Stimulated activated CD8-positive, alpha-beta memory T cell treated with anti-CD3 and anti-CD28 coated beads, Interleukin-12 subunit alpha, Interleukin-12 subunit beta, amount 100 ng/mL, for 24 hours (primary cell): Measurements from ENCODE around the gene ARHGEF6.

Experiments used
- DNase-seq: peaks from one replicate; pipeline ENCODE4 v3.0.0-alpha.2; 2020; ENCODE audit errors: extremely low read depth

ARHGEF6 gene

GRCh38 chrX:136646602-136647239 is 134.0 kb downstream of the ARHGEF6 start:
- no peak for DNase-seq

- DNase-seq, result no peak
Observed at GRCh38 chrX:136643243-136643642, 137.5 kb downstream of the ARHGEF6 start.

GRCh38 chrX:136639506-136640176 is 141.1 kb downstream of the ARHGEF6 start:
- DNase-seq, result no peak

GRCh38 chrX:136636121-136636520 is 144.6 kb downstream of the ARHGEF6 start:
- no peak for DNase-seq

GRCh38 chrX:136635235-136635634 is 145.5 kb downstream of the ARHGEF6 start:
- DNase-seq, result no peak

GRCh38 chrX:136630881-136631280 is 149.9 kb downstream of the ARHGEF6 start:
- DNase-seq, result no peak

GRCh38 chrX:136629084-136629750 is 151.5 kb downstream of the ARHGEF6 start:
- DNase-seq, result no peak

- DNase-seq, result no peak
Observed at GRCh38 chrX:136627409-136627808, 153.3 kb downstream of the ARHGEF6 start.

GRCh38 chrX:136626891-136627290 is 153.8 kb downstream of the ARHGEF6 start:
- no peak for DNase-seq

GRCh38 chrX:136626237-136626636 is 154.5 kb downstream of the ARHGEF6 start:
- DNase-seq, result no peak

- no peak for DNase-seq
Observed at GRCh38 chrX:136625246-136625645, 155.5 kb downstream of the ARHGEF6 start.

- no peak for DNase-seq
Observed at GRCh38 chrX:136623396-136623795, 157.3 kb downstream of the ARHGEF6 start.

- DNase-seq, result no peak
Observed at GRCh38 chrX:136622568-136622967, 158.2 kb downstream of the ARHGEF6 start.

- no peak for DNase-seq
Observed at GRCh38 chrX:136620780-136621179, 160.0 kb downstream of the ARHGEF6 start.

GRCh38 chrX:136619899-136620505 is 160.7 kb downstream of the ARHGEF6 start:
- DNase-seq, result no peak

GRCh38 chrX:136616987-136617685 is 163.6 kb downstream of the ARHGEF6 start:
- DNase-seq, result no peak
